ENCODE measurements around the gene GCH1. TPM values are rescaled to one million over a fixed set of nuclear protein-coding genes. Genes with fewer than 3 reads are reported as not detected.

GCH1 gene
- total RNA-seq, 2 experiments from 2014 or later: 68.7 to 70.3 TPM

DNA sequence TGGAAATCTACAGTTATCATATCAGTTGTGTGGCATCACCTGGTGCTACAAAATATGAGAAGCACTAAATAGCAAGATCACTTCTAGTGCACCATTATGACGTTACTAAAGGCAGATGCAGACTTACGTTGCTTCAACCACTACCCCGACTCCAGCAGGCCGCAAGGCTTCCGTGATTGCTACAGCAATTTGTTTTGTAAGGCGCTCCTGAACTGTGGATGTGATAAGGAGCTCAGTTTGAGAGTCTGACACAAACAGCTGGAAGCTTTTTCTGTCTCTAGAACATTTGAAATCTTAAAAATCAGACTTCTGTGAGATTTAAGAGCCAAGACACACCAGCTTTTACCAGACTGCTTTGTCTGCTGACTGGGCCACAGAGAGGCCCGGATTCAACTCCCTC is 57.0 kb downstream of the GCH1 start:
- Mint-ChIP-seq H3K36me3 (ENCODE audit: low read depth) (peaks cover 44% of the 10 kb centered on the region), H3K4me1 (no peaks in the 10 kb centered on the region)
- POLR2A ChIA-PET: no interaction called here

DNA sequence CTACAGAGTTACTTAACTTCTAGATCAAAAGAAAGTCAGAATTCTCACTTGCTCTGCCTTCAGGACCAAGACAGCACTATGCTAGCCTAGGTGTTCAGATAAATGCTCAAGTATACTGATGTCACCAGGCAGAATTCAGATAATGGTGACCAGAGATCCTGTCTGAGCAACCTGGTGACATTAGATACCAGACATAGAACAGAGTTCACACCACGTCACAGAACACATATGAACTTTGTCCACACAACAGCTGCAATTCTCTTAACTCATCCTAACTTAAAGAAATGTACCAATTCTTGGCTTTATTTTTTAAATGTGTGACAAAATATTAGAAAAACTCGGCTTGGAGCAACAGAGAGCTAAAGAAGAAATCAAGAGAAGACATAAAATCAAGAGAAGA is 58.1 kb downstream of the GCH1 start:
- Mint-ChIP-seq H3K27me3 (no peaks in the 10 kb centered on the region), H3K36me3 (ENCODE audit: low read depth) (peaks cover 53% of the 10 kb centered on the region), H3K4me3 (no peak overlapping the region), H3K27ac (no peak overlapping the region), H3K4me1 (no peaks in the 10 kb centered on the region), H3K9me3 (no peaks in the 10 kb centered on the region)
- ChIA-PET CTCF (no interaction called here), POLR2A (interaction anchor here (1.4 kb wide), 1 partner anchor 30 kb away, joined by 3 read pairs; no protein-coding TSS in a partner anchor)
- DNase-seq: no peak

More for the DNA sequence above, 57.0 kb downstream of the GCH1 start:
- H3K9me3 Mint-ChIP-seq: no peaks in the 10 kb centered on the region
- no peak overlapping the region for H3K4me3 Mint-ChIP-seq
- CTCF ChIA-PET: no interaction called here
- H3K27ac Mint-ChIP-seq: no peak overlapping the region
- DNase-seq: no peak
- no peaks in the 10 kb centered on the region for H3K27me3 Mint-ChIP-seq

DNA sequence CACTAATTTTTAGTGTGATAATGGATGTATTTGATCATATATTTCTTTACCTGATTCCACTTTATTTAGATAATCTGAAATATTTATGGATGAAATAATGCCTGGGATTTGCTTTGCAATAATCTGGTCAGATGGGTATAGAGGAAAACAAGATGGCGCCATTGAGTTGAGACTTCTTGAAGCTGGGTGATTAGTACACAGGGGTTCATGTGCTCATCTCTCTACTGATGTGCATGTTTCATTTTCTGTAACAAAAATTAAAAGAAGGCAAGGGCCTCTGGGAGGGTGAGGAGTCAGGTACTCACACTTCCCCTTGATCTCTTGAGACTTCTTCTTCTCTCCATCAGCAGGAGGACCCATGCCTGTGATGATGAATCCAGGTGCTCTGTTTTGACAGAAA is 61.8 kb downstream of the GCH1 start:
- Mint-ChIP-seq H3K9me3 (no peaks in the 10 kb centered on the region), H3K4me3 (no peak overlapping the region), H3K36me3 (ENCODE audit: low read depth) (peaks cover 54% of the 10 kb centered on the region), H3K27ac (no peak overlapping the region), H3K4me1 (no peaks in the 10 kb centered on the region), H3K27me3 (no peaks in the 10 kb centered on the region)
- POLR2A ChIA-PET: no interaction called here
- no peak for DNase-seq
- CTCF ChIA-PET: no interaction called here

DNA sequence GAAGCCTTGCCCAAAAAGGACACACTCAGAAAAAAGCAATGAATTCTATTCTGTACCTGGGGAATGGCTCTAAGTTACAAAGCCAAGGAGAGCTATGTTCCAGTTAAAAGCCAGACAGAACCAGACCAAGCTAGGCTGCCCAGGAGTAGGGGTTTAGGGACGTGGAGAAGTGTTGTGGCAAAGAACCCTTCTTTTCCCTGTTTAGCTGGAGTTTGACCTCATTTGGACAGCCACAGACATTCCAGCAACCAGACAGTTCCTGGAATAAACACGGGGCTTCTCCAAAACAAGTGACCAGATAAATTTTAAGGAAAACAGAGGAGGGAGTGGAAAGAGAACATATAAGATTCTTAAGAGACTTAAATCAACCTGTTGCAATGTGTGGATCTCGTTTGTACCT is 62.3 kb downstream of the GCH1 start:
- Mint-ChIP-seq H3K27me3 (no peaks in the 10 kb centered on the region), H3K4me1 (no peaks in the 10 kb centered on the region), H3K9me3 (no peaks in the 10 kb centered on the region), H3K27ac (no peak overlapping the region), H3K36me3 (ENCODE audit: low read depth) (peaks cover 49% of the 10 kb centered on the region), H3K4me3 (no peak overlapping the region)
- ChIA-PET POLR2A (no interaction called here), CTCF (no interaction called here)
- DNase-seq: no peak

DNA sequence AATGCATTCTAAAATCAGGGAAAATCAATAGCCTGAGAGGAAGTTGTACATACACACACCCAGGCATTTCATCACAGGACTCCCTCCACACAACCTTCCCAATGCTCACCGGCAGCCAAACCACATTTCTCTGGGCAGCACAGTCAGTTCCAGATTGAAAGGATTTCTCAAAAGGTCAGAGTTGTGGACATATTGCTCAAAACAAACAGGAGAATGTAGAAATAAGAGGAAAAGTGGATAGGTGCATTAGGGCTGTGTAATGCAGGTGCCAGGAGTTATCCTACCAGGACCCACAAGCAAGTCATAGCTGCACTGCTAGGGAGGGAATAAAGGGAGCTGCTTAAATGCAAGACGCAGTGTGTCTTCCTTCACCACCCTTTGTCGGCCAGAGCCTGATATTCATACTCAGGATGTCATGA is 62.9 kb downstream of the GCH1 start:
- Mint-ChIP-seq H3K36me3 (ENCODE audit: low read depth) (peaks cover 49% of the 10 kb centered on the region), H3K9me3 (no peaks in the 10 kb centered on the region), H3K27ac (no peak overlapping the region), H3K4me1 (no peaks in the 10 kb centered on the region), H3K4me3 (no peak overlapping the region), H3K27me3 (no peaks in the 10 kb centered on the region)
- CTCF ChIA-PET: no interaction called here
- DNase-seq: no peak
- POLR2A ChIA-PET: no interaction called here

DNA sequence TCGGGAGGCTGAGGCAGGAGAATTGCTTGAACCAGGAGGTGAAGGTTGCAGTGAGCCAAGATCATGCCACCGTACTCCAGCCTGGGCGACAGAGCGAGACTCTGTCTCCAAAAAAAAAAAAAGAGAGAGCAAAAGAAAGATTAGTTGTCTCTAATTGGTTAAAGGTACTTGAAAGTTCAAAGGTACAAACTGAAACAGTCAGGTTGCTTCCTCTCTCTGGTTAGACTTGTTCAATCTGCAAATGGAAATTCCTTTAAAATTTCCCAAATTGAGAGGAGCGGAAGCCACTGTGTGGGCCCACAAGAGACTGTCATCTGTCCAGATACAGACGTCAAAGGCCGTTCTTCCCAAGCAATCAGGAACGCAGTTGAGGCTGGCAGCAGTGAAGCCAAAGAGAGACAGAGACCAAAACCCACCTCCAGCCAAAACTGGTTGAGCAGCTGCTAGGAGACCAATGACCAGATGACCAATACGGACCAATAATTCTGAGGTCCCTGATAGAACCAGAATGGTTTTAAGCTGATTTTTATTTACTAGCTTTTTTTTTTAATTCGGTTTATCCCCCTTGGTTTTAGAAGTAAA is 63.6 kb downstream of the GCH1 start:
- no peak overlapping the region for H3K27ac Mint-ChIP-seq
- H3K9me3 Mint-ChIP-seq: no peaks in the 10 kb centered on the region
- CTCF ChIA-PET: interaction anchor here (0.6 to 1.3 kb wide), 2 partner anchors 24 to 65 kb away, joined by 3 to 4 read pairs; no protein-coding TSS in a partner anchor
- DNase-seq: no peak
- POLR2A ChIA-PET: no interaction called here
- peaks cover 43% of the 10 kb centered on the region for H3K36me3 Mint-ChIP-seq (ENCODE audit: low read depth)
- H3K4me3 Mint-ChIP-seq: no peak overlapping the region
- no peaks in the 10 kb centered on the region for H3K4me1 Mint-ChIP-seq
- H3K27me3 Mint-ChIP-seq: no peaks in the 10 kb centered on the region

DNA sequence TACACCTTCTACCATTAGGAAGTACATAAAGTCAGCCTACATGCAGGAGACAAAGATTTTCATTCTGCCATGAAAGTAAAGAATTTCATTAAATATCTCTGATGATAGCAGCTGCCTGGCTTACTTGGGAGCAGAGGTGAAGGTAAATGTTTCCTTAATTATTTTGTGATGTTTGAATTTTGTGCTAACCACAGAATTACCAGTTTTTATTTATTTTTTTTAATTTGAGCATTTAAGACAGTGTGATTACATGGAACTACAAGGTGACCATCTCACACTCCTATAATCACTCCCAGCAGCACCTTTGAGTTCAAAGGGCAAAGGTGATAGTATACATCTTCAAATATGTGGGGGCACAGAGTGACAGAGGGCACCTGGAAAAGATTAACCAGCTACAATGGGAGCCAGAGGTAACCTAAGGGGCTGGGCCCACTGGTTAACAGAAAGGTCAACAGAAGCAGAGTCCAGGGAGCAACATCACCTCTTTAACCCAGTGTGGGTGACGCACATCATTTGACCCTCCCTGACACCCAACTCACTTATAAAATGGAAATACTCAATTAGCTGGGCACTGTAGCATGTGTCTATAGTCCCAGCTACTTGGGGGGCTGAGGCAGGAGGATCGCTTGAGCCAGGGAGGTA is 65.0 kb downstream of the GCH1 start:
- H3K36me3 Mint-ChIP-seq (ENCODE audit: low read depth): peaks cover 36% of the 10 kb centered on the region
- no peaks in the 10 kb centered on the region for H3K4me1 Mint-ChIP-seq
- ChIA-PET CTCF (interaction anchor here (0.6 to 1.3 kb wide), 2 partner anchors 20 to 63 kb away, joined by 4 read pairs; no protein-coding TSS in a partner anchor), POLR2A (no interaction called here)
- DNase-seq: no peak
- no peak overlapping the region for H3K27ac Mint-ChIP-seq
- no peak overlapping the region for H3K4me3 Mint-ChIP-seq
- H3K27me3 Mint-ChIP-seq: no peaks in the 10 kb centered on the region
- H3K9me3 Mint-ChIP-seq: no peaks in the 10 kb centered on the region

DNA sequence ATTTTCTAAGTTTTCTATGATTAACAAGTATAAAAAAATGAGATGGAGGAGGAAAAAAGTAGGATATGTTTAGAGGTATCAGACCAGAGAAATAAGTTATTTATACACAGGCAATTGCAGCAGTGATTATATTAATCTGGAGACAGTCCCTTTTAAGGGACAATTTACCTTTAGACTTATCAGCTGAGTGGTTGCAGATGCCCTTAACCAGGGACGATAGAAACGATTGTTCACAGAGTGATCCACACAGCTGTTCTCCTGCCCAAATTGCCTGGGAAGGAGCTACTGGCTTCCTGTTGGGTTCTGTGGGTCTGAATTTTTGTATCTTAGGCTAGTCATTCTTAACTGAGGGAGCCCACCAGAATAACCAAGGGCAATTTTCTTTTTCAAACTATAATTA is 66.4 kb downstream of the GCH1 start:
- no peaks in the 10 kb centered on the region for H3K4me1 Mint-ChIP-seq
- CTCF ChIA-PET: no interaction called here
- no peak overlapping the region for H3K27ac Mint-ChIP-seq
- DNase-seq: no peak
- no peaks in the 10 kb centered on the region for H3K27me3 Mint-ChIP-seq
- no peaks in the 10 kb centered on the region for H3K9me3 Mint-ChIP-seq
- POLR2A ChIA-PET: no interaction called here
- H3K36me3 Mint-ChIP-seq (ENCODE audit: low read depth): peaks cover 25% of the 10 kb centered on the region
- no peak overlapping the region for H3K4me3 Mint-ChIP-seq

DNA sequence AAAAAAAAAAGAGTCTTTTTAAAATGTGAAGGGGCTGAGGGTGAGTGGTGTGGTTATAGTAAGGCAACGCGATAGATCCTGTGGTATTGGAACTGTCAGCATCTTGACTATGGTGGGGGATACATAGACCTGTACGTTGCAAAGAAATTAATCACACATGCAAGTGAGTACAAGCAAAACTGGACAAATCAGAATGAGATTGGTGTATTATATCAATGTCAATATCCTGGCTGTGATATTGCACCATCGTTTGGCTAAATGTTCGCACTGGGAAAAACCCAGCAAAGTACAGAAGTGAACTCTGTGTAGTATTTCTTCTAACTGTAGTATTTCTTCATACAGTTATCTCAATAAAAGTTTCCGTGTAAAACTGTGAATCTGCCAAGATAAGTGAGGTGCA is 67.9 kb downstream of the GCH1 start:
- POLR2A ChIA-PET: no interaction called here
- Mint-ChIP-seq H3K27me3 (no peaks in the 10 kb centered on the region), H3K36me3 (ENCODE audit: low read depth) (peaks cover 10% of the 10 kb centered on the region), H3K9me3 (no peaks in the 10 kb centered on the region), H3K27ac (no peak overlapping the region), H3K4me3 (no peak overlapping the region), H3K4me1 (no peaks in the 10 kb centered on the region)
- no peak for DNase-seq
- CTCF ChIA-PET: interaction anchor here (0.6 kb wide), 2 partner anchors 61 to 212 kb away, joined by 3 to 5 read pairs; no protein-coding TSS in a partner anchor

DNA sequence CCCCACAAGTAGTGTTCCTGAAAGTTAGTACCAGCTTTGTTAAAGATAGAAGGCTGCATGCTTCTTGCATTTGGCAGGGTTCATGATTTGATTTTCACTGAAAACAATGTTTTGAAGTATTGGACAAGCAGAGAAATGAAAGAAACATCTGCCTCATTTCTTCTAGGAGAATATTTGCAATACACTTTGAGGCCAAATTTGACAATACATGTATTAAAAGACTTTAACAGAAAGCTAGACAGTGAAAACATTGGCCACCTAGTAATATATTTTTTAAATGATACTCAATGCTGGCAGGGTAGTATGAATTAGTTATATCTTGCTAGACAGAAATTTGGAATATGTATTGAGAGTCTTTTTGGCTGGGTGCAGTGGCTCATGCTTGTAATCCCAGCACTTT is 68.5 kb downstream of the GCH1 start:
- CTCF ChIA-PET: interaction anchor here (0.6 kb wide), 2 partner anchors 60 to 211 kb away, joined by 3 to 5 read pairs; no protein-coding TSS in a partner anchor
- peaks cover 3% of the 10 kb centered on the region for H3K36me3 Mint-ChIP-seq (ENCODE audit: low read depth)

DNA sequence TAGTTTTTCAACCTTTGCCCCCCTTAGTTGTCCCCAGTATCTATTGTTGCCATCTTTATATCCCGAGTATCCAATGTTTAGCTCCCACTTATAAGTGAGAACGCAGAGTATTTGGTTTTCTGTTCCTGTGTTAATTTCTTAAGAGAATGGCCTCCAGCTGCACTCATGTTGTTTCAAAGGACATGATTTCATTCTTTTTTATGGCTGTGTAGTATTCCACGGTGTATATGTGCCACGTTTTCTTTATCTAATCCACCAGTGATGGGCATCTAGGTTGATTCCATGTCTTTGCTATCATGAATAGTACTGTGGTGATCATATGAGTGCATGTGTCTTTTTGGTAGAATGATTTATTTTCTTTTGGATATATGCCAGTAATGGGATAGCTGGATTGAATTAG is 72.0 kb downstream of the GCH1 start:
- no peak for DNase-seq
- ChIA-PET CTCF (no interaction called here), POLR2A (no interaction called here)
- no peaks in the 10 kb centered on the region for H3K36me3 Mint-ChIP-seq (ENCODE audit: low read depth)
- peaks cover 5% of the 10 kb centered on the region for H3K27me3 Mint-ChIP-seq
- no peak overlapping the region for H3K27ac Mint-ChIP-seq
- no peak overlapping the region for H3K4me3 Mint-ChIP-seq
- H3K9me3 Mint-ChIP-seq: peaks cover 4% of the 10 kb centered on the region
- H3K4me1 Mint-ChIP-seq: no peaks in the 10 kb centered on the region

More for the DNA sequence above, 68.5 kb downstream of the GCH1 start:
- no peak overlapping the region for H3K4me3 Mint-ChIP-seq
- no peak overlapping the region for H3K27ac Mint-ChIP-seq
- no peaks in the 10 kb centered on the region for H3K27me3 Mint-ChIP-seq
- no peak for DNase-seq
- H3K9me3 Mint-ChIP-seq: no peaks in the 10 kb centered on the region
- no peaks in the 10 kb centered on the region for H3K4me1 Mint-ChIP-seq
- POLR2A ChIA-PET: interaction anchor here (1.4 kb wide), 1 partner anchor 13 kb away, joined by 3 read pairs; no protein-coding TSS in a partner anchor

DNA sequence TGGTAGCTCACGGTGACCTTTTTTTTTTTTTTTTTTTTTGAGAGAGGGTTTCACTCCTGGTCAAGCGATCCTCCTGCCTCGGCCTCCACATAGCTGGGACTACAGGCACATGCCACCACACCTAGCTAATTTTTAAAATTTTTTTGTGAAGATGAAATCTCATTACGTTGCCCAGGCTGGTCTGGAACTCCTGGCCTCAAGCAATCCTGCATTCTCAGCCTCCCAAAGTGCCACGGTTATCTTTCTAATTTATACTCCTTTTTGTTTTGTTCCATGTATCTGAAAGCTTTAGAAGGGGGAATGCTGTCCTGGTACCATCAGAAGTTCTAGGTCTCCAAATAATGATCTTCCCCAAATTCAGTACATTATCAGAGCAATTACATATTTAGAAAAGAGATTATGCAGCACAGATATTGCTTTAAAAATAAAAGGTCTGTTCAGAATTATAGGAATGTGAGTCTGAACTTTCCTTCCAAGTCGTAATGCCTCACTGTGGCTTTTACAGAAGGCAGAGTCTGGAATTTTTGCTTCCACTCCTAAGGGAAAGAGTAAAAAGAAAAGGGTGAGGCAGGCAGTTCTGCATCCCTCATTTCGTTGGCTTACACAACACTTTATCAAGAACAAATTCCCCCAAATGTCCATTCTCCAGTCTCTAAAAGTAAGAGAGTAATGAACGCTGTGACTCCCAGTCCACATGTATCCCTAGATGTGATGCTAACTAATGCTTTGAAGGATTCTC is 73.0 kb downstream of the GCH1 start:
- H3K27me3 Mint-ChIP-seq: peaks cover 9% of the 10 kb centered on the region
- POLR2A ChIA-PET: no interaction called here
- no peak overlapping the region for H3K27ac Mint-ChIP-seq
- CTCF ChIA-PET: interaction anchor here (2.1 kb wide), 1 partner anchor 24 kb away, joined by 5 read pairs; no protein-coding TSS in a partner anchor
- DNase-seq: no peak
- H3K36me3 Mint-ChIP-seq (ENCODE audit: low read depth): no peaks in the 10 kb centered on the region
- H3K9me3 Mint-ChIP-seq: peaks cover 8% of the 10 kb centered on the region
- no peak overlapping the region for H3K4me3 Mint-ChIP-seq
- H3K4me1 Mint-ChIP-seq: no peaks in the 10 kb centered on the region

DNA sequence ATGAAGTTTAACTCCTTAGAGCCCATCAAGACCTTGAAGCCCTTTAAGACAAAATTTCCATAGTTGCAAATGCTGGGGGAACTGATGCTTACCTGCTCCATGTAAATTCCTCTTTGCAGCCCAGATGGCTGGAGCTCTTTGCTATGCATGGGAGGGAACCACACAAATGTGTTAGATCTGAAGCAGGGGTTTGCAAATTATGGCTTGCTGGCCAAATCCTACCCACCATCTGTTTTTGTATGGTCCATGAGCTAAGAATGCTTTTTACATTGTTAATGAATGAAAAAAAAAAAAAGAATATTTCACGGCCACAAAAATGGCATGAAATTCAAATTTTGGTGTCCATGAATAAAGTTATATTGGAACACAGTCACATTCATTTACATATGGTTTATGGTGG is 74.6 kb downstream of the GCH1 start:
- DNase-seq: no peak
- Mint-ChIP-seq H3K27me3 (peaks cover 9% of the 10 kb centered on the region), H3K4me3 (no peak overlapping the region), H3K9me3 (peaks cover 17% of the 10 kb centered on the region), H3K27ac (no peak overlapping the region), H3K36me3 (ENCODE audit: low read depth) (no peaks in the 10 kb centered on the region), H3K4me1 (no peaks in the 10 kb centered on the region)
- POLR2A ChIA-PET: no interaction called here
- CTCF ChIA-PET: interaction anchor here (0.6 to 2.1 kb wide), 3 partner anchors 23 to 333 kb away, joined by 3 to 5 read pairs (median 4); partner anchors contain the start of gene GCH1
